NB4 (cell line): ENCODE measurements around the gene FOXP1.
A peak's percentile ranks its signal among the peaks of the same experiment; 100 is the strongest.

Source experiments
- DNase-seq: peaks from one replicate; pipeline ENCODE4 v3.0.0; 2010; ENCODE audit warnings: low read depth
- H3K4me3 ChIP-seq: one replicate; pipeline ENCODE4 v1.5.1; 2011; ENCODE audit warnings: mild to moderate bottlenecking, low read depth, low read length, moderate library complexity
- MAX ChIP-seq: IDR thresholded peaks from 2 replicates; pipeline ENCODE4 v1.6.1; 2011; ENCODE audit warnings: low read depth, low read length
- MYC ChIP-seq: IDR thresholded peaks from 2 replicates; pipeline ENCODE4 v1.6.1; 2011; ENCODE audit warnings: low read depth, low read length
- POLR2A ChIP-seq: IDR thresholded peaks from 2 replicates; pipeline ENCODE4 v1.6.1; 2011; ENCODE audit warnings: mild to moderate bottlenecking; ENCODE audit not compliant: insufficient read length; ENCODE audit errors: extremely low read depth
- TF ChIP-seq, protein P1 (sequence below): IDR thresholded peaks from one replicate; pipeline ENCODE4 v1.5.1; 2012; ENCODE audit warnings: low read depth, low read length

FOXP1 gene

GRCh38 chr3:71083726-71084131 is 499.8 kb downstream of the FOXP1 start:
- no peak overlapping the region for H3K4me3 ChIP-seq
- TF ChIP-seq POLR2A (no peak), MAX (no peak), MYC (no peak)
- TF ChIP-seq, protein P1, sequence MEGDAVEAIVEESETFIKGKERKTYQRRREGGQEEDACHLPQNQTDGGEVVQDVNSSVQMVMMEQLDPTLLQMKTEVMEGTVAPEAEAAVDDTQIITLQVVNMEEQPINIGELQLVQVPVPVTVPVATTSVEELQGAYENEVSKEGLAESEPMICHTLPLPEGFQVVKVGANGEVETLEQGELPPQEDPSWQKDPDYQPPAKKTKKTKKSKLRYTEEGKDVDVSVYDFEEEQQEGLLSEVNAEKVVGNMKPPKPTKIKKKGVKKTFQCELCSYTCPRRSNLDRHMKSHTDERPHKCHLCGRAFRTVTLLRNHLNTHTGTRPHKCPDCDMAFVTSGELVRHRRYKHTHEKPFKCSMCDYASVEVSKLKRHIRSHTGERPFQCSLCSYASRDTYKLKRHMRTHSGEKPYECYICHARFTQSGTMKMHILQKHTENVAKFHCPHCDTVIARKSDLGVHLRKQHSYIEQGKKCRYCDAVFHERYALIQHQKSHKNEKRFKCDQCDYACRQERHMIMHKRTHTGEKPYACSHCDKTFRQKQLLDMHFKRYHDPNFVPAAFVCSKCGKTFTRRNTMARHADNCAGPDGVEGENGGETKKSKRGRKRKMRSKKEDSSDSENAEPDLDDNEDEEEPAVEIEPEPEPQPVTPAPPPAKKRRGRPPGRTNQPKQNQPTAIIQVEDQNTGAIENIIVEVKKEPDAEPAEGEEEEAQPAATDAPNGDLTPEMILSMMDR, result no peak
- DNase-seq, result no peak

DNA sequence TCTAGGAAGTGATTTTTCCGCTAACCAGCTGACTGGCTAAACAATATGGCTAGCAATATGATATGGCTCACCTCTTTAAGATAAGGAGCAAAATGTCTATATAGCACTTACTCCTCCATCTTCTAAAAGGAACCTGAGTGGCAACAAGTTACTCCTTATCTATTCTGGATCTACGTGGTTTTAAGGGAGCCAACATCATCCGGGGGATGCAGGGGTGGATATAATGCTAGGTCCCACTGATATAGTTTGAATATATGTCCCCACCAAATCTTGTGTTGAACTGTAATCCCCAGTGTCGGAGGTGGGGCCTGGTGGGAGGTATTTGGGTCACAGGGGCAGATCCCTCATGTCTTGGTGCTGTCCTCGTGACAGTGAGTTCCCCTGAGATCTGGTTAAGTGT is 500.7 kb downstream of the FOXP1 start:
- no peak overlapping the region for H3K4me3 ChIP-seq
- TF ChIP-seq MAX (no peak), MYC (no peak), POLR2A (no peak)
- TF ChIP-seq, protein P1, result no peak
- no peak for DNase-seq

DNA sequence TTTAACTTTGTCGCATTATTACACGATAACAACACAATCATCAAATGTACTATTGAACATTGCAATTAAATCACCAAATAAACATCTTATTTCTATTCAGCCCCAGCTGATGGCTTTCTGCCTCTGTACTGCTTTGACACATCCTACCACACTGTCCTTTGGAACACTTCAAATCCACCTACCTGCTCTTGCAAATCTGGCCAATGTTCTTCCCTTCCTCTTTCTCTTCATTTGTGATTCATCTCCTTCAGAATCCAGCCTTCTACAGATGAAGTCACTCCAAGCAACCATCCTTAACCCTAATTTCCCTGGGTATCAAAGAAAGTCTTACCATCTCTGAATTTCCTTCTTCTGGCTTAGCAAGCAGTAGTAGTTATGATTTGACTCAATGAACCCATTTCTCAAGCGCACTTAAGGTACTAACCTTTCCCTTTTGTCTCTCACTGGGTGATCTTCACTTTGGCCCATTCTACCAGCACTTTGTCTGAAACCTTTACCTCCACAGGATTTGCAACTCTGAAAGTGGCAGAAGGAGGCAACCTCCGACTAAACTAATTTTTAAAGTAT is 502.9 kb downstream of the FOXP1 start:
- TF ChIP-seq, protein P1, result no peak
- TF ChIP-seq MAX (no peak), MYC (no peak), POLR2A (no peak)
- no peak for DNase-seq
- H3K4me3 ChIP-seq, result no peak overlapping the region

- TF ChIP-seq MYC (no peak), POLR2A (no peak), MAX (no peak)
- TF ChIP-seq, protein P1, result no peak
- H3K4me3 ChIP-seq, result no peak overlapping the region
Measured at GRCh38 chr3:71078723-71079525, 504.6 kb downstream of the FOXP1 start.

DNA sequence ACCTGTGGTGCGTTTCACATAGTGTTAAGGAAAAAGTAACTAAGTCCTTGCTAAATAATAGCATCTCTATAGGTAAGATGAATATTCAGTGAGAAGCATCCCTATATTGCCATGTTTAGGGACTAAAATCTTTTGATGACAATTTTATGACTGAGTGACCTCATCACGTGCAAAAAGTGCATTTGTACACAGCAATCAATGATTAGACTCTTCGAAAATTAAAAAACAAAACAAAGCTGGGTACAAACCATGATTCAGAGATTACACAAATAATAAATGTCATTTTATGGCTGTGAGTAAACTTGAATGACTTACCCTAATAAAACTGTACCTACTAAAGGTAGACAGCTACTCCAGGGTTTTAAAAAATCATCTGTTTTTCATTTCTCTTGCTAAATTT is 505.3 kb downstream of the FOXP1 start:
- no peak overlapping the region for H3K4me3 ChIP-seq
- DNase-seq, result no peak
- TF ChIP-seq POLR2A (no peak), MYC (no peak), MAX (no peak)
- TF ChIP-seq, protein P1, result no peak

More at GRCh38 chr3:71078723-71079525, 504.6 kb downstream of the FOXP1 start:
- peak; percentile 9 for DNase-seq
